ENCODE results near the gene KLK7.

KLK7 gene

GRCh38 chr19:50933640-50934039, 50.1 kb downstream of the KLK7 start:
- no peak for DNase-seq (ENCODE audit: low read depth, low spot score)

- DNase-seq (ENCODE audit: low read depth, low spot score), result no peak
Measured at GRCh38 chr19:50932690-50933083, 51.0 kb downstream of the KLK7 start.

GRCh38 chr19:50932018-50932689, 51.6 kb downstream of the KLK7 start:
- DNase-seq (ENCODE audit: low read depth, low spot score), result no peak

GRCh38 chr19:50931023-50931422, 52.7 kb downstream of the KLK7 start:
- no peak for DNase-seq (ENCODE audit: low read depth, low spot score)

GRCh38 chr19:50928831-50929230, 54.9 kb downstream of the KLK7 start:
- no peak for DNase-seq (ENCODE audit: low read depth, low spot score)

Measured in brain pericyte (primary cell).